Osteocyte (in vitro differentiated cells): ENCODE data around the gene PRDM16. TPM values are rescaled to one million over a fixed set of nuclear protein-coding genes. Genes with fewer than 3 reads are reported as not detected.

Experiments used
- DNase-seq: peaks from one replicate; pipeline ENCODE4 v3.0.0; 2021; ENCODE audit warnings: mixed read lengths; ENCODE audit not compliant: unreplicated experiment; ENCODE audit errors: extremely low spot score
- H3K27ac Mint-ChIP-seq: one replicate; pipeline ENCODE4 v1.8.0; 2021; ENCODE audit warnings: mild to moderate bottlenecking, mixed read lengths; ENCODE audit not compliant: unreplicated experiment
- H3K27me3 Mint-ChIP-seq: one replicate; pipeline ENCODE4 v1.8.0; 2021; ENCODE audit warnings: mixed read lengths; ENCODE audit not compliant: unreplicated experiment
- H3K36me3 Mint-ChIP-seq: one replicate; pipeline ENCODE4 v1.8.0; 2021; ENCODE audit warnings: mixed read lengths; ENCODE audit not compliant: unreplicated experiment
- H3K4me1 Mint-ChIP-seq: one replicate; pipeline ENCODE4 v1.8.0; 2021; ENCODE audit warnings: mixed read lengths; ENCODE audit not compliant: unreplicated experiment
- H3K4me3 Mint-ChIP-seq: one replicate; pipeline ENCODE4 v1.8.0; 2021; ENCODE audit warnings: mild to moderate bottlenecking, moderate library complexity, mixed read lengths; ENCODE audit not compliant: unreplicated experiment
- H3K9me3 Mint-ChIP-seq: one replicate; pipeline ENCODE4 v1.8.0; 2021; ENCODE audit warnings: mixed read lengths; ENCODE audit not compliant: unreplicated experiment
- total RNA-seq: library from RNA; stranded (reverse); gene quantifications from 2 replicates; pipeline ENCODE4 v1.2.1, GENCODE V29; 2021
- TF ChIP-seq, protein P1 (sequence below): fragments of 200-600 bp; sonication (generic); IDR thresholded peaks from 2 replicates; pipeline ENCODE4 v1.5.0; 2021; ENCODE audit warnings: antibody characterized with exemption, mild to moderate bottlenecking, moderate library complexity

Gene PRDM16
- total RNA-seq, 1 donor from 2014 or later, result 7.1 TPM

DNA sequence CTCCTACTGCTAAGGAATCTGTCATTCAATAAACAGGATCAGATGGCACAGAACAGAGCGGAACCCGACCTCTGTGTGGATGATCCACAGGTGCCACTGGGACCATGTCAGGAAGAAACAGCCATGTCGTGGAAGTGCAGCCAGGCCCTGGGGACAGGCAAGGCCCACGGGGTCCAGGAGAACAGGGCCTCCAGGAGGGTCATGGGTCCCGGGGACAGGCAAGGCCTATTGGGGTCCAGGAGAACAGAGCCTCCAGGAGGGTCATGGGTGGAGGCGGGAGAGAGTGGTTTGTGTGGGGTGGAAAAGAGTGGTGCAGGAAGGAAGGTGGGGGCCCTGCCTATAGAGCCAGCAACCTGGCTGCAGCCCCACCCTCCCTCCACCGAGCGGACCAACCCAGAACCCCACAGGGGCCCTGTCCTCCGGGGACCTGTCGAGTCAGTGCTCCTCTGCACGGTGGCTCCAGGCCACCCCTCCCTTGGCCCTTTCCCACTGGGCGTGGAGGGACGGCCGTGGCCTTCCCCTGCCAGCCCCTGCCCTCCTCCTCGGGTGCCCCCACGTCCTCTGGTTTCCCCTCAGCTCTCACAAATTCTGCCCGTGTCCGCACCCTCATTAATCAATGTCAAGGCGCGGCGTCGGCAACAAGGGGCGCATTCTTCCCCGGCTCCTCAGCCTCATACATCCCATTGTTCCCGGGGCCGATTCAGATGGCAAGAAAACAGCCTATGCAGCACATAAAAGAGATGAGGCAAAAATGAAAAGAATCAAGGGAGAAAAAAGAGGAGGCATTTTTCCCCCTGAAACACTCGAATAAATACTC is 146.4 kb downstream of the PRDM16 start:
- Mint-ChIP-seq H3K9me3 (no peaks in the 10 kb centered on the region), H3K27ac (no peak overlapping the region)

DNA sequence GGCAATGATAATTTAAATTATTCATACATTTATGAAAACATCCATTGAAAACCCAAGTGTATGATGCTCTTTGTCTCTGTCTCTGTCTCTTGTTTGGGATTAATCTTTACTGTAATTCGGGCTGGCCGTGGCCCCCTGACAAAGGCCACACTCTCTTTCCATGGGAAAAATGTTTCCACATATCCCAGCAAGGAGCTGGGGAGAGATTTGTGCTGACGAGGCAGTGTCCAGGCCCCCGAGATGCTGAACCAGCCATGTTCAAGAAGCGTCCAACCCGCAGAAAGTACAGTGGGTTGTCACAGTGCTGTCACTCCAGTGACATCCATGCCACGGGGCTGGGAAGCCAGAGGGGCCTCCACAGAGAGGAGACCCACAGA is 147.0 kb downstream of the PRDM16 start:
- DNase-seq, result no peak
- H3K9me3 Mint-ChIP-seq, result no peaks in the 10 kb centered on the region
- TF ChIP-seq, protein P1, sequence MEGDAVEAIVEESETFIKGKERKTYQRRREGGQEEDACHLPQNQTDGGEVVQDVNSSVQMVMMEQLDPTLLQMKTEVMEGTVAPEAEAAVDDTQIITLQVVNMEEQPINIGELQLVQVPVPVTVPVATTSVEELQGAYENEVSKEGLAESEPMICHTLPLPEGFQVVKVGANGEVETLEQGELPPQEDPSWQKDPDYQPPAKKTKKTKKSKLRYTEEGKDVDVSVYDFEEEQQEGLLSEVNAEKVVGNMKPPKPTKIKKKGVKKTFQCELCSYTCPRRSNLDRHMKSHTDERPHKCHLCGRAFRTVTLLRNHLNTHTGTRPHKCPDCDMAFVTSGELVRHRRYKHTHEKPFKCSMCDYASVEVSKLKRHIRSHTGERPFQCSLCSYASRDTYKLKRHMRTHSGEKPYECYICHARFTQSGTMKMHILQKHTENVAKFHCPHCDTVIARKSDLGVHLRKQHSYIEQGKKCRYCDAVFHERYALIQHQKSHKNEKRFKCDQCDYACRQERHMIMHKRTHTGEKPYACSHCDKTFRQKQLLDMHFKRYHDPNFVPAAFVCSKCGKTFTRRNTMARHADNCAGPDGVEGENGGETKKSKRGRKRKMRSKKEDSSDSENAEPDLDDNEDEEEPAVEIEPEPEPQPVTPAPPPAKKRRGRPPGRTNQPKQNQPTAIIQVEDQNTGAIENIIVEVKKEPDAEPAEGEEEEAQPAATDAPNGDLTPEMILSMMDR, result no peak
- peaks cover 9% of the 10 kb centered on the region for H3K4me1 Mint-ChIP-seq
- H3K27me3 Mint-ChIP-seq, result peaks cover 16% of the 10 kb centered on the region
- no peak overlapping the region for H3K27ac Mint-ChIP-seq
- H3K4me3 Mint-ChIP-seq, result no peak overlapping the region
- no peaks in the 10 kb centered on the region for H3K36me3 Mint-ChIP-seq

More for the DNA sequence above, 146.4 kb downstream of the PRDM16 start:
- H3K27me3 Mint-ChIP-seq, result peaks cover 16% of the 10 kb centered on the region
- no peaks in the 10 kb centered on the region for H3K36me3 Mint-ChIP-seq
- peaks cover 9% of the 10 kb centered on the region for H3K4me1 Mint-ChIP-seq
- TF ChIP-seq, protein P1, result no peak
- H3K4me3 Mint-ChIP-seq, result no peak overlapping the region
- no peak for DNase-seq

DNA sequence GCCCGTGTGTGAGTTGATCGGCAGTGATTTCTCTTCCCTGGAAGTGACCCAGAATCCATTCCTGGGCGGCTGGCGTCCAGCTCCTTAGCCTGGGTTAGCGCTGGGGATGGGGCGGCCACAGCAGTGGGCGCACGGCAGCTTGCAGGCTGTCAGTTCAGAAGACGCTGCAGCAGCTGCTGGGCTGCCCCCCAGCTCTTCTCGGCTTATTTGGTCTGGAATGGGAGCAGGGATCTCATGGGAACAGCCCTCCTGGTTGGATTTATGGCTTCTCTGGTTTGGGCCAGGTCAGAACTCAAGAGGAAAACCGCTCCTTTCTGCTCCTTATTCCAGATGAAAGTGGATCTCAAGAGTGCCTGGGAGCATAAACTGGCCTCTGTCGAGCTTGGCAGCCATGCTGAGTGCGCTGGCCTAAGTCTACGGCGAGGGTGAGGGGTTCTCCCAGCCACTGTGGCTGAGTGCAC is 148.2 kb downstream of the PRDM16 start:
- no peak overlapping the region for H3K27ac Mint-ChIP-seq
- H3K4me3 Mint-ChIP-seq, result no peak overlapping the region

DNA sequence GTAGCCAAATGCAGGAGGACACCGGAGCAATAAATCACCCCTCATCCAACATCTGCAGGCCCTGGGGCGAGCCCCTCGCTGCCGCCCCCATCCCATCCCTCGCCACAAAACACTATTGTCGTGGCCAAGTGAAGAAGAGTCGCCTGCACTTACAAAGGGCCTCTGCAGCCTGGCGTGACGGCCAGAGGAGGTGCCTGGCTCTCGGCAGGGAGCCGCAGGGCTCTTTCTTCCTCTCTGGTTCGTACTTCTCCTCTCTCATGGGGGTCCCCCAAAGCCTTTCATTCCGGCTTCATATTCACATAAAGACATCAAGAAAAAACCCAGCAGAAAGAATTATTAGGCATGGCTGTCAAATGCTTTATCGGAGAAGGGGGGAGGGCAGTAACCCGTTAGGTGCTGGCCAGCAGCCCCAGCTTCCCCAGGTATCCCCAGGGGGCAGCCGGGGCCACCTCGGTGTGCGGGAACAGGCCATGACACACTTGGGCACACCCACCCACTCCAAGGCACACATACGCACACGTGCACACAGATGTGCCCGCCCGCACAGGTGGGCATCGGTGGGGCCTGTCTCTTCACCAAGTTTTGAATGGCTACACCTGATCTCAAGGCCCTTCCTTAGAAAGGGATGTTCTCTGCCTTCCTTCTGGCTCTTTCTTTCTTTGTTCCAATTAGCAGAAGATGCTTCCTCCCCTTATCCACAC is 149.1 kb downstream of the PRDM16 start:
- Mint-ChIP-seq H3K9me3 (no peaks in the 10 kb centered on the region), H3K27me3 (peaks cover 16% of the 10 kb centered on the region), H3K27ac (no peak overlapping the region), H3K4me3 (no peak overlapping the region), H3K4me1 (peaks cover 9% of the 10 kb centered on the region), H3K36me3 (no peaks in the 10 kb centered on the region)
- TF ChIP-seq, protein P1, result no peak
- no peak for DNase-seq

More for the DNA sequence above, 148.2 kb downstream of the PRDM16 start:
- no peaks in the 10 kb centered on the region for H3K9me3 Mint-ChIP-seq
- peaks cover 9% of the 10 kb centered on the region for H3K4me1 Mint-ChIP-seq
- peaks cover 16% of the 10 kb centered on the region for H3K27me3 Mint-ChIP-seq
- no peak for DNase-seq
- no peaks in the 10 kb centered on the region for H3K36me3 Mint-ChIP-seq
- TF ChIP-seq, protein P1, result no peak
